Neuronal stem cell (in vitro differentiated cells): ENCODE results near the gene MAN1B1.
A peak's percentile ranks its signal among the peaks of the same experiment; 100 is the strongest.

Experiments
- DNase-seq: peaks from one replicate; pipeline ENCODE4 v3.0.0-alpha.2; 2013; ENCODE audit warnings: low spot score
- H2AFZ ChIP-seq: one replicate; pipeline ENCODE4 v1.6.1; 2013; ENCODE audit warnings: mild to moderate bottlenecking, low read length, inconsistent platforms
- H2AK5ac ChIP-seq: 2 replicates; pipeline ENCODE4 v1.6.1; 2013; ENCODE audit warnings: low read depth, mild to moderate bottlenecking, inconsistent platforms, low read length, moderate library complexity, mixed read lengths
- H2BK120ac ChIP-seq: 2 replicates; pipeline ENCODE4 v1.6.1; 2013; ENCODE audit warnings: low read depth, mild to moderate bottlenecking, inconsistent platforms, low read length, moderate library complexity, mixed read lengths
- H2BK12ac ChIP-seq: one replicate; pipeline ENCODE4 v1.6.1; 2013; ENCODE audit warnings: low read length, inconsistent platforms
- H2BK15ac ChIP-seq: 2 replicates; pipeline ENCODE4 v1.6.1; 2013; ENCODE audit warnings: mild to moderate bottlenecking, low read length, inconsistent platforms, mixed read lengths
- H2BK5ac ChIP-seq: one replicate; pipeline ENCODE4 v1.6.1; 2013; ENCODE audit warnings: inconsistent platforms, mild to moderate bottlenecking, low read length, moderate library complexity
- H3K14ac ChIP-seq: one replicate; pipeline ENCODE4 v1.6.1; 2013; ENCODE audit warnings: low read length, inconsistent platforms
- H3K18ac ChIP-seq: 2 replicates; pipeline ENCODE4 v1.6.1; 2013; ENCODE audit warnings: low read length, inconsistent platforms
- H3K23ac ChIP-seq: 2 replicates; pipeline ENCODE4 v1.6.1; 2013; ENCODE audit warnings: low read depth, mild to moderate bottlenecking, mixed read lengths, low read length, inconsistent platforms; ENCODE audit not compliant: poor library complexity
- H3K27ac ChIP-seq: replicated peaks from 3 replicates; pipeline ENCODE4 v1.5.1; 2013; ENCODE audit warnings: low read length, inconsistent platforms
- H3K27me3 ChIP-seq, 3 experiments: 2 replicates each; pipeline ENCODE4 v1.6.1; 2013; ENCODE audit warnings: low read length in 3 of 3, mild to moderate bottlenecking in 2 of 3, inconsistent platforms in 1 of 3, low read depth in 1 of 3, mixed read lengths in 1 of 3, moderate library complexity in 1 of 3; ENCODE audit not compliant: control insufficient read depth in 3 of 3, insufficient read depth in 3 of 3
- H3K36me3 ChIP-seq, 2 donors: replicated peaks in 1 of 2; 2 replicates each; pipeline ENCODE4 v1.6.1; 2013; ENCODE audit warnings: low read length in 2 of 2; ENCODE audit not compliant: control insufficient read depth in 2 of 2, insufficient read depth in 2 of 2
- H3K4ac ChIP-seq: 2 replicates; pipeline ENCODE4 v1.6.1; 2013; ENCODE audit warnings: inconsistent platforms, mild to moderate bottlenecking, low read length, moderate library complexity
- H3K4me1 ChIP-seq, 2 donors: 1 replicate in 1 of 2; 2 replicates in 1 of 2; pipeline ENCODE4 v1.6.1; 2013; ENCODE audit warnings: low read length in 2 of 2, low read depth in 1 of 2; ENCODE audit not compliant: control insufficient read depth in 2 of 2, insufficient read depth in 1 of 2
- H3K4me2 ChIP-seq: one replicate; pipeline ENCODE4 v1.6.1; 2013; ENCODE audit warnings: mild to moderate bottlenecking, low read length, inconsistent platforms; ENCODE audit not compliant: insufficient read depth, poor library complexity, severe bottlenecking
- H3K4me3 ChIP-seq, 2 donors: 2 replicates each; pipeline ENCODE4 v1.5.1; 2013; ENCODE audit warnings: low read length in 2 of 2, mild to moderate bottlenecking in 2 of 2, inconsistent platforms in 1 of 2, moderate library complexity in 1 of 2
- H3K79me1 ChIP-seq: one replicate; pipeline ENCODE4 v1.6.1; 2013; ENCODE audit warnings: low read depth, mild to moderate bottlenecking, inconsistent platforms, low read length, moderate library complexity
- H3K9ac ChIP-seq: one replicate; pipeline ENCODE4 v1.6.1; 2013; ENCODE audit warnings: mild to moderate bottlenecking, low read depth, low read length, inconsistent platforms; ENCODE audit not compliant: poor library complexity
- H3K9me3 ChIP-seq, 2 donors: replicated peaks in 1 of 2; 2 replicates each; pipeline versions ENCODE3 to v1.6.1; 2013; ENCODE audit warnings: low read length in 2 of 2, mild to moderate bottlenecking in 2 of 2, inconsistent platforms in 1 of 2, low read depth in 1 of 2, mixed read lengths in 1 of 2, moderate library complexity in 1 of 2; ENCODE audit not compliant: control insufficient read depth in 2 of 2, insufficient read depth in 1 of 2
- H4K8ac ChIP-seq: one replicate; pipeline ENCODE4 v1.6.1; 2013; ENCODE audit warnings: low read depth, mild to moderate bottlenecking, inconsistent platforms, low read length, moderate library complexity
- H4K91ac ChIP-seq: one replicate; pipeline ENCODE4 v1.6.1; 2013; ENCODE audit warnings: low read length, low read depth, mild to moderate bottlenecking, inconsistent platforms; ENCODE audit not compliant: poor library complexity
- WGBS, 2 donors: extraction: QIAGEN DNeasy Blood & Tissue Kit; methylation state at CpG; one replicate each; pipeline ENCODE4 v1.1.7; 2013; ENCODE audit warnings: missing lambda C conversion rate in 2 of 2, mixed read lengths in 1 of 2; ENCODE audit not compliant: insufficient read length in 2 of 2, insufficient replicate concordance in 1 of 2; ENCODE audit errors: extremely low coverage in 2 of 2; 5-methylcytosine and 5-hydroxymethylcytosine counted together

Gene MAN1B1

DNA sequence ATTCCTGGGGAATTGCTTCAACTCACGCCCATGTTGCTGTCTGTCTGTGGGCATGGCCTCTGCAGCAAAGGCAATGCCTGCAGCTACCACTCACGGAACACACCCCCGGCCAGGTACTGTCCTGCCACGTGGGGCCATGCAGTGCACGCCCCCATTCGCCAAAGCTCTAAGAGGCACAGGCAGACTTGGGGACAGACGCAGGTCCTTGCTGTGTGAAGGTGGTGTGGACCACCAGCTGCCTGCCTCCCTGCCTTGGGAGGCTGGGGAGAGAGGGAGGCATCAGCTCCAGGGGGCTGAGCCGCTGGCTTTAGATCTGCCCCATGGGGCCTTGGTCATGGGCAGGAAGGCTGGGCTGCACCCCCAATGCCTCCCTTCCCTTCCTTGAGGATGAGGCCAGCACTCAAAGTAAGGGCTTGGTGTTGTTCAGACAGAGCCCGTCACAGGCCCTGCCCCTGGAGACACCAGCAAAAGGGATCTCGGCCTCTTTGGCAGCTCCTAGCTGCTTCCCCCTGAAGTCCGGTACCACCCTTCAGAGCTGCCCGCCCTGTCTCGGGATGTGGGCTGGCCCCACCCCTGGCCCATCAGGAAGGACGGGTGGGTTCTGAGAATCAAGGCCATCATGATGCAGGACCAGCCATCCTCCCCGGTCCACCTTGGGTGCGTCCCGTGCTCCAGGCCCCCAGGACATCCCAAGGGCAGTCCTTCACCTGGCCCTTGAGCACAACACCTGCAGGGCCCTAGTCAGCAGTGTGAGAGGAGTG, 54.4 kb downstream of the MAN1B1 start:
- peak overlapping the region; percentile 50 for H3K9ac ChIP-seq
- DNase-seq: no peak
- no peak overlapping the region for H4K91ac ChIP-seq
- H3K23ac ChIP-seq: peak overlapping the region; percentile 61
- H3K4me2 ChIP-seq: no peak overlapping the region
- H3K14ac ChIP-seq: no peak overlapping the region
- H3K4me1 ChIP-seq: peaks cover 0 to 2% of the 10 kb centered on the region in 2 donors
- no peak overlapping the region for H3K4me3 ChIP-seq
- peaks cover 10 to 87% (median 72%) of the 10 kb centered on the region in 3 experiments for H3K27me3 ChIP-seq
- no peaks in the 10 kb centered on the region for H3K36me3 ChIP-seq
- H3K79me1 ChIP-seq: no peaks in the 10 kb centered on the region
- no CpG with 5 or more reads among the region's 17 CpGs for WGBS, 2 donors
- no peak overlapping the region for H2AK5ac ChIP-seq
- H3K27ac ChIP-seq: no peak overlapping the region
- no peak overlapping the region for H4K8ac ChIP-seq
- H2AFZ ChIP-seq: no peak overlapping the region
- H2BK120ac ChIP-seq: no peak overlapping the region
- H2BK15ac ChIP-seq: no peak overlapping the region
- no peak overlapping the region for H2BK5ac ChIP-seq
- no peak overlapping the region for H3K18ac ChIP-seq
- no peak overlapping the region for H2BK12ac ChIP-seq
- no peak overlapping the region for H3K4ac ChIP-seq
- peaks cover 0 to 5% of the 10 kb centered on the region in 2 donors for H3K9me3 ChIP-seq

DNA sequence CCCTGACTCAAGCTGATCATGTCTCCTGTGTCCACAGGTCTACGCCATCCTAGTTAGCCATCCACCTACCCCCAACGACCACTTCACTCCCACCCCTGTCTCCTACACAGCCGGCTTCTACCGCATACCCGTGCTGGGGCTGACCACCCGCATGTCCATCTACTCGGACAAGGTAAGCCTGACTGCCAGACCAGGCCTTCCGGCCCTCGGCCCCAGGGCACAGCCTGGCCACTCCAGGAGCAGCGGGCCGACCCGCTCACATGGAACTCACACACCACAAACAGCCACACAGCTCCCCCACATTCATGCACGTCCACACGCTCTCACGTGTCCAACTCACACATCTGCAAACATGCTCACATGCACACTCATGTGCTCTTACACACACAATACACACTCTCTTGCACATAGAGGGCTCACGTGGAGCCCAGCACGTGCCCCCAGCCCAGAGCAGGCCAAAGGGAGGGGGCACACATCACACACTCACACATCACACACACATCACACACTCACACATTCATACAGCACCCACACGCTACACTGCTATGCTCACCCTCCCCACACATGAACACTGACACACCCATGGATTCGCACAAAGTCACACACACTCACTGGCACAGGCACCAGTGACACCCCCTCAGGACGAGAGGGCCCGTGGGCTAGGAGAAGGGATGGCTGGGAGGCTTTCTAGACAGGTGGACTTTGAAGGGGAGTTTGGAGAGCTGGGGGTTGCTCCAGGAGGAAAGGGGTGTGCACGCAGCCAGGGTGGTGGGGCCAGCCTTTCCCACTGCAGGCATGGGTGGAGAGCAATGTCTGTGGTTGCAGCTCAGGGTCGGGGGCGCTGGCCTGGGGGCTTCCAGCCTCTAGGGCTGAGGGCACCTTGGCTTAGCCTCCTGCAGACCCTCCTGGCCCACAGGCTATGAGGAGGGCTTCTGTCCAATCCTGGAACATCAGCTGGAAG, 55.5 kb downstream of the MAN1B1 start:
- H4K8ac ChIP-seq: no peak overlapping the region
- H3K27ac ChIP-seq: no peak overlapping the region
- H3K23ac ChIP-seq: peak overlapping the region; percentile 61
- no peaks in the 10 kb centered on the region for H3K36me3 ChIP-seq
- peaks cover 2% of the 10 kb centered on the region for H3K79me1 ChIP-seq
- no peak for DNase-seq
- H2BK15ac ChIP-seq: no peak overlapping the region
- peak overlapping the region; percentile 95 for H3K14ac ChIP-seq
- H2BK5ac ChIP-seq: no peak overlapping the region
- H3K18ac ChIP-seq: no peak overlapping the region
- H2AFZ ChIP-seq: no peak overlapping the region
- no peak overlapping the region for H3K4me2 ChIP-seq
- H3K27me3 ChIP-seq: peaks cover 10 to 85% (median 64%) of the 10 kb centered on the region in 3 experiments
- H3K4me3 ChIP-seq: peak overlapping the region in 1 of 2 donors; percentile 68
- no CpG with 5 or more reads among the region's 24 CpGs for WGBS, 2 donors
- H3K9me3 ChIP-seq: peaks cover 0 to 5% of the 10 kb centered on the region in 2 donors
- H3K4me1 ChIP-seq: peaks cover 0 to 2% of the 10 kb centered on the region in 2 donors
- no peak overlapping the region for H4K91ac ChIP-seq
- H2AK5ac ChIP-seq: peak overlapping the region; percentile 84
- no peak overlapping the region for H2BK12ac ChIP-seq
- peak overlapping the region; percentile 72 for H3K9ac ChIP-seq
- H3K4ac ChIP-seq: no peak overlapping the region
- H2BK120ac ChIP-seq: no peak overlapping the region

GRCh38 chr9:137143459-137143858, 56.7 kb downstream of the MAN1B1 start:
- Histone ChIP-seq H2BK5ac (no peak overlapping the region), H3K27ac (no peak overlapping the region), H4K8ac (peak overlapping the region; percentile 43), H2BK12ac (no peak overlapping the region), H2BK15ac (no peak overlapping the region), H2AK5ac (no peak overlapping the region), H3K4me1 (peaks cover 0 to 2% of the 10 kb centered on the region in 2 donors), H3K18ac (no peak overlapping the region), H3K9ac (no peak overlapping the region), H3K36me3 (no peaks in the 10 kb centered on the region), H3K14ac (no peak overlapping the region), H3K4me3 (peak overlapping the region in 1 of 2 donors; percentile 22), H2BK120ac (no peak overlapping the region), H3K79me1 (peaks cover 2% of the 10 kb centered on the region), H3K4me2 (no peak overlapping the region), H3K23ac (peak overlapping the region; percentile 5), H3K9me3 (peaks cover 0 to 5% of the 10 kb centered on the region in 2 donors), H4K91ac (no peak overlapping the region), H3K4ac (no peak overlapping the region), H2AFZ (no peak overlapping the region), H3K27me3 (peaks cover 8 to 84% (median 54%) of the 10 kb centered on the region in 3 experiments)
- WGBS, 2 donors: no CpG with 5 or more reads among the region's 4 CpGs
- DNase-seq: no peak
